GM03348 (cell line): ENCODE data around the gene FALEC.
A peak's percentile ranks its signal among the peaks of the same experiment; 100 is the strongest.
"Not testable (repeated sequence)": the region's sequence is repeated elsewhere in the genome, so short reads cannot be mapped to it uniquely, and the experiment has no call there.

Source experiments
- DNase-seq: peaks from one replicate; pipeline ENCODE4 v3.0.0; 2012; ENCODE audit warnings: low spot score

Gene FALEC

DNA sequence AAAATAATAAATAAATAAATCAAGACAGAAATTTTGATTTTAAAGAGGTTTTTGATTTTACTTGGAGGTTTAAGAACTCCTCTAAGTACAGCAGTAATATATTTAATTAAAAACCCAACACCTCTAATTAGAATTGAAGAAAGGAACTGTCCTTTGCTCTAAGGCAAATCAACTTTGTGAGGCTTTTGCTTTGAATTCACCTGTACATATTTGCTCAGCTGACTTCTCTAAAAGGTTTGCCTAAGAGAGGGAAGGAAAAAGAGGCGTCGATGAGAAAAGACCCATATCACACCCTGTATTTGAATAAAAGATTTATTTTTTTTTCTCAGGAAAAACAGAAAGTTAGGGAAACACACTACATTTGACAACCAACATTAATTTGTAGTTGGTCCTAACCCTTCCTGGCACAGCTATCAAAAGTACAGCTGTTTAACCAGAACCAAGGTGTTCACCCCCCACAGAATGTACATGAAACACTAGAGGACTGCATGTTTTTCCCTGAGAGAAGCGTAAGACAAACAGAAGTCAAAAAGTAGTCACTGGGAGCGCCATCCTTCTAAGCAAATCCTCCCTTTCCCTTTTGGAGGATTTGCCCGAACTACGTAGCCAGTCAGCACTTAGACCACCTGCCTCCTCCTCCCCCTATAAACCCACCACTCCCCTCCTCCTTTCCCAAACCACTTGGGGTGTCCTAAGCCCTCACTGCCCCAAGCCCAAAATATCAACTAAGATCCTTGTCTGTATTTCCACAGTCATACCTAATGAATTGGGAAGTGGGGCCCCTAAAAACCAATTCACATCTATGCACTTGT is 58.9 kb downstream of the FALEC start:
- no peak for DNase-seq

DNA sequence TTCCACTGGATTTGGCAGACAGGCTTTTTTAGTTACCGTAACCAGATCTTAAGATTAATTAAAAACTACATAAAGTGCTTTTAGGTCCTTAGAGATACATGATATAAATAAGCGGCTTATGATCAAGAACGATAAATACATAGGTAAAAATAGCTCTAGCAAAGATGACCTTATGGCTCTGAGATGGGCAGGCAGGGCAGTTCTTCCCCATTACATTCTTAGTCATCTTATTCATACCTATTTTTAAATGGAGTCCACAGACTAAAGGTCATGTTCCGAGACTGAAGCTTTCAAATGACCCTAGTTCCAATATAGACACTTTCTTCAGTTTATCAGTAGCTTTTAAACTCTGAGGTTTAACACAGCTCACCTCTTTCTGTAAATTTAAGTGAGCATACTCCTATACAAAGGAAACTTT is 59.5 kb downstream of the FALEC start:
- no peak for DNase-seq

DNA sequence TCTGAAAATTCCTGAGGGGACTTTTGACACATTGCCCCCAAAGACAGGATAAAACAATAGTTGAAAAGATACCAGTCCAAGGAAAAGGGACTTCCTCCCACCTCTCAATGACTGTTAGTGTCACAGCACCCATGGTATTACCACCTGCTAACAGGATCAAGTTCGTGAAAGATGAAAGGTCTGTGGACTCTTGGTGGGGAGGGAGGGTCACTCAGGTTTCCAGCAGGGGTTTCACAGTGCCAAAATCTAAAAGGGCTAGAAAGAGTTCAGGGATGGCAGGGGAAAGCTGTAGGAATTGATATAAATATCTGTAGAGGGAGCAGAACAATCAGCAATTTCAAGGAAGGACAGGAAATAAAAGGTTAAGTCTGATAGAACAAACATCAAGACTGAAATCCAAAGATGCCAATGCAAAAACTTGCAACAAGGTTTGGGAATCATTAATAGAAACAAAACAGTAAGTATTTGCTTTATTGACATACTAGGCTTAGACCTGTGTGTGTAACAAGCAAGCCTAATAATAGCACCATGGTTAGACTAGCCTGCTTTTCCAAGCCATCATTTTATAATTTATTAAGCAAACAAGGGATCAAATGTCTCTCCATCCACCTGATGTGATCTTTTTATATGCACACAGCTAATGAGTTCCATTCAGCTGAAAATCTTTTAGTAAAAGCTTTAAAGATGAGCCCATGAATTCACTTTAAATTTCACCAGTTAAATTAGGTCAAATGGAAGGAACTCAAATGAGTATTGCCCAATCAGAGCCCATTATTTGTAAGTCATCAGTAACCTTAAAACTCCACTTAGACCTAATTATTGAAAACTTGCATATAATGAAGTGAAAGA is 60.2 kb downstream of the FALEC start:
- no peak for DNase-seq

DNA sequence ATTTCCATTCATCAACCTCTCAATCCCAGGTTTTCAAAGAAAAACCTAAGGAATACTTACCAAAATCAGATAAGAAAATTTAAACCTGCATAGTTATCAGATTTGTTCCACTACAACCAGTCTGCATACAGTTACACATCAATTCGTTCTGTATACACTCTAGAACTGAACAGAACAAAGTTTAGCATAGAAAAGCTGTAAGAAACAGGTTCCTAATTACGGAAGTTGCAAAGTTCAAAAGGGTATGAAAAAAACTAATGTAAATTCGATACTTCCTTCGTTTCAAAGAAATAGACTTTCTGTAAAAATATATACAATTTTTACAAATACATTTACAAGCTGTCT is 60.8 kb downstream of the FALEC start:
- no peak for DNase-seq

DNA sequence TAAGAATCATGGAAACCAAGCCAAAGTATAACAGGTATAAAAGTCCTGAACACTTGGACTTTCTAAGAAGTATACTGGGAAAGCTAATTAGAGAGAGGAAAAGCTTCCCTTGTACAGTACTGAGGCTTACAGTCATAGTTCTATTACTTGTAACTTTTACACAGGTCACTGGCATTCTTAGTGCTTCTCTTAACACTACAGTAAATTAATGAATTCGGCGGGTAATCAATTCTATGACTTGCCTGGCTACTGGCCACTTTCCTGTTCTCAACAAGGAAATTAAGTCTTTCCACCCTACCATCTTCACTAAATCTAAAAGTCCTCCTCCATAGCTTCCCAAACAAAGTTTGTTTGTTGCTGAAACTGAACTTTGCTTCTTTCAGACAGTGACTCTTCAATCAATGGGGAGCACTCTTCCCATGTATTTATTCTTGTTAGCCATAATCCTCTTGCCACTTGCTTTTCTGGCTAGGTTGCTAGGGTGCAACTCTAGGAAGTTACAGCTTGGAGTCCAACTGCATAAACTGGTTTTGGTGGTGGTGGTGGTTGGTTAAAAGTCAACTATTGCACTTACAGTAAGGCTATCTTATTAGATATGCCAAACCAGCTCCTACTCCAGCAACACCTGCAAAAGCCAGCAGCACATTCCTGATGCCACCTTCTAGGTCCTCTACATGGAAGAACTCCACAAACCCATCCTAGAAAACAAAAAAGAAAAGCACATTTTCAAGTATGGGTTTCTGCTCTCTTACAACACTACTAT is 61.4 kb downstream of the FALEC start:
- DNase-seq = no peak

DNA sequence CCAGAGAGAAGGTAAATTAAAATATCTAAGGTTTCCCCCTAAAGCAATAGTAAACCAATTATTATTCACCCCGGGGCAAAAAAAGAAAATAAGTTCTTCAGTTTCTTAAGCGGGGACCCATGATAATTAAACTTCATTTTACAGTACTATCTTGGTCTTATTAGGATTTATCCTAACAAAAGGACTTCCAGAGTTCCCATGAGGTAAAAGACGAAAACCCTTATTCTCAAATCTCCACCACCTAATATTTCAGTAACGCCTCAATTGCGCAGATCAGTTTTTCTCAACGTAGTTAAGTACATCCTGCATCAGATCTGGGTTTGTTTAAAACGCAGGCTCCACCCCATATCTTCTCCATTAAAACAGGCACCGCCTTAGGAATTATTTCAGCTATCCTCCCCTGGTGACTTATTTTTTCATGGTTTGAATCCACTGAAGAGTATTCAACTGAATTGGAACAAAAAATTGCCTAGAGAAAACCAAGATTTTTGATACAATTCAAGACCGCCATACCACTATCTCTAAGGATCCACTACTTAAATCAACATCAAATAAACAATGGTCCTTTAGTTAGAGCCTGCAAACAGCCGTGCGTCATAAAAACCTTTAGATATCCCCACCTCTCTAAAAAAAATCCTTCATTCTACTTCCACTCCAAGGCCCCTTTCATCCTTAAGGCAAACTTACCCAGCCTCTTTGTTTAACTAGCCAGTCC is 62.2 kb downstream of the FALEC start:
- DNase-seq = no peak

- peak; percentile 68 for DNase-seq
Measured at GRCh38 chr1:150578272-150579109, 62.9 kb downstream of the FALEC start.

GRCh38 chr1:150579110-150579944 is 63.8 kb downstream of the FALEC start, which contains the start of gene MCL1:
TSS of gene MCL1 (minus strand) at chr1:150579610. CDS start at chr1:150579530, 80 bp downstream.
- peak; percentile 93 for DNase-seq

- no peak for DNase-seq
Measured at GRCh38 chr1:150579945-150580642, 64.5 kb downstream of the FALEC start.

- DNase-seq = not testable (repeated sequence)
Measured at GRCh38 chr1:150580966-150581365, 65.4 kb downstream of the FALEC start.

GRCh38 chr1:150581437-150581836 is 65.9 kb downstream of the FALEC start:
- DNase-seq = not testable (repeated sequence)

DNA sequence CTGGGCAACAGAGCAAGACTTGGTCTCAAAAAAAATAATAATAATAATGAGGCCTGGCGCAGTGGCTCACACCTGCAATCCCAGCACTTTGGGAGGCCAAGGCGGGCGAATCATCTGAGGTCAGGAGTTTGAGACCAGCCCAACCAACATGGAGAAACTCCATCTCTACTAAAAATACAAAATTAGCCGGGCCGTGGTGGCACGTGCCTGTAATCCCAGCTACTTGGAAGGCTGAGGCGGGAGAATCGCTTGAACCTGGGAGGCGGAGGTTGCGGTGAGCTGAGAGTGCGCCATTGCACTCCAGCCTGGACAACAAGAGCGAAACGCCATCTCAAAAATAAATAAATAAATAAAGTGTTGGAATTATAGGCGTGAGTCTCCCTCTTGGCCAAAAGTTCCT is 66.4 kb downstream of the FALEC start:
- not testable (repeated sequence) for DNase-seq

DNA sequence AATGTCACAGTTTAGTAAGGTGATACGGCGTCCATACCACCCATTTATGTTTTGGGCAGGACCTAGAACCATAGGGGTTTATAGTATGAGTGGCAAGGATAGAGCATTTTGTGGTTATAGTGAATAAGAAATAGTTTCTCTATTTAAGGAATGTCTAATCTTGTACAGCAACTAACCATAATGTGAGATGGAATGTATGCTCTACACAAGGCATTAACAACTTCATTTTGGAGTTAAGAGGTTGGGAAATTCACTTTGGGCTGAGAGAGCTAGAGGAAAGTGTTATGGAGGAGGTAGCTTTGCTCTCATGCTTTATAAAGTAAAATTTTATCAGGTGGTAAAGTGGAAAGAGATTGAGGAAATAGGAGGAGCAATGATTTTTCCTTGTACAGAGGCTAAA is 66.8 kb downstream of the FALEC start:
- no peak for DNase-seq
